KG1 (cell line): ENCODE data around the gene TARDBP.
"Not testable (repeated sequence)": the region's sequence is repeated elsewhere in the genome, so short reads cannot be mapped to it uniquely, and the experiment has no call there.

Source experiments
- DNase-seq: peaks from one replicate; lab custom pipeline; 2025; lab: John Stamatoyannopoulos, UW

Gene TARDBP

DNA sequence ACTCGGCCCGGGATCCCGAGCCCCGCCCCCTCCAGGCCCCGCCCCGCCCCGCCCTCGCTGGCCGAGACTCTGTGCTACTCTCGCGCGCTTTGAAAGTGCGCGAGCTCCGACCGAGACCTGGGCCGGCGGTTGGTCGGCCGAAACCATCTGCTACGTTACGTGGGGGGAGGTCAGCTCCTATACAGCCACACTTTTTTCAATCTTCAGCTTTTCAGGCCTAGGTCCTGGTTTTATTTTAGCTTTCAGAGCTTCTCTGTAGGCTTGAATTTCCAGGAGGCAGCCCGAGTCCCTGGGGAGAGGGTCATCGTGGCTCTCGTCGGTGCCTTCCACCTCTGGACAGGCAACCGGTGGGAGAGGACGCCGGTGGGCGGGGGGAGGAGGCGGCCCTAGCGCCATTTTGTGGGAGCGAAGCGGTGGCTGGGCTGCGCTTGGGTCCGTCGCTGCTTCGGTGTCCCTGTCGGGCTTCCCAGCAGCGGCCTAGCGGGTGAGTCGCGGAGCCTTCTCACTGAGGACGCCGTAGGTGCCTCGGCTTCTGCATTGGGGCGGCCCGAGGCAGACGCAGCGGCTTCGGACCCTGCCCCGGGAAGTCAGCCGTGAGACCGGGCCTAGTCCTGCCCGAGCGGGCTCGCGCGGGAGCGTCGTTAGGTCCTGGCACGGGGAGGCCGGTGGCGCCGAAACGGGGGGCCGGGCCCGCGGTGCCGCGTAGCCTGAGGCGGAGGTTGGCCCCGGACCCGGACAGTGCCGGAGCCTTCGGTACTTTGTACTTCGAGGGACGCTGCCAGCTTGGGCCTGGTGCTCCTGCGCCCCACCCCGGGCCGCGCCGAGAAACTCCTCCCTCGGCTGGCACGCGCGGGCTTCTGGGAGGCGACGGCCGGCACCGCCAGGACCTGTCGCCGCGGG, at the start of gene TARDBP:
Gene TARDBP, plus strand, starts transcription at position 395 of the 900 bp plus-strand sequence. CDS start 1,074 bp downstream, outside the sequence.
- DNase-seq: peak; percentile 96

DNA sequence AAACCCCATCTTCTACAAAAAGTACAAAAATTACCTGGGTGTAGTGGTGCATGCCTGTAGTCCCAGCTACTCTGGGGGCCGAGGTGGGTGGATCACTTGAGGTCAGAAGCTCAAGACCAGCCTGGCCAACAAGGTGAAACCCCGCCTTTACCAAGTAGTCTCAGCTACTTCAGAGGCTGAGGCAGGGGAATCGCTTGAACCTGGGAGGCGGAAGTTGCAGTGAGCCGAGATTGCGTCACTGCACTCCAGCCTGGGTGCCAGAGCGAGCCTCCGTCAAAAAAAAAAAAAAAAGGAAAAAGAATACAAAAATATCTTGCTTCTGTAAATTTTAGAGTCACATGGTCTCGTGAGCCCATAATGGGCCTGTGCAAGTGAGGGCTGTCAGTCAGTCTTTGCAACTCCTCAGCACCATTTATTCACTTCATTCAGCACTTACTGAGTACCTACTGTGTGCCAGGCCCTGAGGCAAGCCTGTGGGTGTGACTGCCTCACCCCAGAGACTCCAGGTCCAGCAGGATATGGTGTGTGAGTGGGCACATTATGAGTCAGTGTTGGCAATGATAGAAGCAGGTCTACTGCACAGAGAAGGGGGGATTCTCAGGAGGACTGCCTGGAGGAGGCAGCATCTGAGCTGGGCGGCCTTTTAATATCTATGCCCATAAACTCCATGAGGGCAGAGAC, 46.8 kb upstream of the TARDBP start:
- no peak for DNase-seq

DNA sequence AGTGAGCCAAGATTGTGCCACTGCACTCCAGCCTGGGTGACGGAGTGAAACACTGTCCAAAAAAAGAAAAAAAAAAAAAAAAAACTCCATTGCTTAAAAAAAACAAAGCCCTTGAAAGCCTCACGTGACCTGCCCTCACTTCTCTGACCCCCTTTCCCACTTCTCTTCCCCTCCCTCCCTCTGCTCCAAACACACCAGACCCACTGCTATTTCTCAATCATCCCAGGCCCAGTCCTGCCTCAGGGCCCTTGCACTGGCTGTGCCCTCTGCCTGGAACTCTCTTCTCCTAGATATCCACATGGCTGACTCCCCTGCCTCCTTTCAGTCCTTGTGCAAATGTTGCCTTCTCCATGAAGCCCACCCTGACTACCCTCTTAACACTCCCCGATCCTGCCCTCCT, 45.4 kb upstream of the TARDBP start:
- no peak for DNase-seq

DNA sequence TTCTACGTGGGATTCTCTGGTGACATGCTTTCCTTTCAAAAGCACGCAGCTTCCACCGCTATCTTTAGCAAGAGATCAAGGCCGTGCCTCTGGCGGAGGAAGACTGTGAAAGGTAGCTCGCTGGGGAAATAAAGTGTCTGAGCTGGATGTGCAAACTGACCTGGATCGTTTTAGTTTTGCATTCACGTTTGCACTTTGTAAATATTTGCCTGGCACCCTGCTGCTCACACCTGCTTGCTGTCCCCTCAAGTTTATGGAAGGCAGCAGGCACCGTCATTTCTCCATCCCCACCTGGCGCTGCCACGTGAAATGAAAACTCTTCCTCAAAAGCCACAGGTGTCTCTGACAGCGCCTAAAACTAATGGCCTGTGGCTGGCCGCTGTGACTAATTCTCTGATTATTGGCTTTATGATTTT, 44.0 kb upstream of the TARDBP start:
- DNase-seq: no peak

DNA sequence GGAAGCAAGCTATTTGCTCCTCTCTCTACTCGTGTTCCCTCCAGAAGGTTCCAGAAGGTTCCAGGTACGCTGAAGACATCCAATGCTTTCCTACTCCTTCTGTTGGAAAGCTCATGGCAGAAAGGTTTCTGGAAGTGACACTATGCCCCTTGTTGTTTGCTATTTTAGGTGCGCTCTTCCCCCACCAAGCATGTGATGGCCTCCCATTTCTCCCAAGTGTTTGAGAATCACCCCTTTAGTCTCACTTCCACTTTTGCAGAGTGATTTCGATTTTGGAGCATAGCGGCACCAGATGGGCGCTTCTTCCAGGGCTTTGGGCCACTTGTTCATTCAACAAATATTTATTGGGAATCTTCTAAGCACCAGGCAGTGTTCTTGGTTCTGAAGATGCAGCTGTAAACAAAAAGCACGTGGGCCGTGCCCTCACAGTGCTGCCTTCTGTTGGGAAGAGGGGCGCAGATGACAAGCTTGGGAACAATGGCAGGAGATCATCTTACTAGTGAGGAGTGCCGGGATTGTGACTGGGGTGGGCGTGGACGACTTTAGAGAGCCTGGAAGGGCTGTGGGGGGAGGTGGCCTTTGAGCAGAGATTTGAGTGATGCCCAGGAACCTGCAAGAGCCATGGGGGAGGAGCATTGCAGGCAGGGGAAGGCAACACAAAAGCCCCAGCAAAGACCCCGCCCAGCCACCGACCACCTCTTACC, 43.0 kb upstream of the TARDBP start:
- no peak for DNase-seq

DNA sequence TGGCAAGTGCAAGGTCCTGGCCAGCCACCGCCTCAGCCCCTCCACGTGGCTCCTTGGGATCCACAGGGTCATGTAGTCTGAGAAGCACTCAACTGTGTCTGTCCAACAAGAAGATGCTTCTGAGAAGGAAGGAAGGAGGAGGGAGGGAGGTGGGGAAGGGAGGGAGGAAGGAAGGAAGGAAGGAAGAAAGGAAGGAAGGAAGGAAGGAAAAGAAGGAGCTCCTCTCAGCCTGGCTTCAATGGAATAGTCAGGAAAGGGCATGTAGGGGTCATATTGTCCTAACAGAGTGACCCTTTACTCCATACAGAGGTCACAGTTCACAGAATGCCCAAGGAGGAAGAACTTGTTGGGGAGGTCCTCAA, 42.5 kb upstream of the TARDBP start:
- DNase-seq: no peak

DNA sequence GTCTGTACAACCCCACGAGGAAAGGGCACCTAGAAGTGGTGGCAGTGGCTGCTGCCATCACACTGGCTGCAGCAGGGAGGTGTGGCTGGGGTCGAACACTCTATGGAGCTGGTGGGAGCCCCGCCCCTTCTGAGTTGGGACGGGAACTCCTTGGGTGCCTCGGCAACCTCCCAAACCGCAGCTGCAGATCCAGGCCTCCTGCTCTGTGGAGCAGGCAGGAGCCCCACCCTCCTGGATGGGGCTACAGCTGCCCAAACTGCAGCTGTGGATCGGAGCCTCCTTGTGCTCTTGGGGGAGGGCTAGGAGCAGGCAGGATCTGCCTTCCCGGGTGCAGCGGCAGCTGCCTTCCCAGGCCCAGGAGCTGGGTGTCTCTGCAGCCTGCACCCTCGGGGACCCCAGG, 38.9 kb upstream of the TARDBP start:
- DNase-seq: no peak

DNA sequence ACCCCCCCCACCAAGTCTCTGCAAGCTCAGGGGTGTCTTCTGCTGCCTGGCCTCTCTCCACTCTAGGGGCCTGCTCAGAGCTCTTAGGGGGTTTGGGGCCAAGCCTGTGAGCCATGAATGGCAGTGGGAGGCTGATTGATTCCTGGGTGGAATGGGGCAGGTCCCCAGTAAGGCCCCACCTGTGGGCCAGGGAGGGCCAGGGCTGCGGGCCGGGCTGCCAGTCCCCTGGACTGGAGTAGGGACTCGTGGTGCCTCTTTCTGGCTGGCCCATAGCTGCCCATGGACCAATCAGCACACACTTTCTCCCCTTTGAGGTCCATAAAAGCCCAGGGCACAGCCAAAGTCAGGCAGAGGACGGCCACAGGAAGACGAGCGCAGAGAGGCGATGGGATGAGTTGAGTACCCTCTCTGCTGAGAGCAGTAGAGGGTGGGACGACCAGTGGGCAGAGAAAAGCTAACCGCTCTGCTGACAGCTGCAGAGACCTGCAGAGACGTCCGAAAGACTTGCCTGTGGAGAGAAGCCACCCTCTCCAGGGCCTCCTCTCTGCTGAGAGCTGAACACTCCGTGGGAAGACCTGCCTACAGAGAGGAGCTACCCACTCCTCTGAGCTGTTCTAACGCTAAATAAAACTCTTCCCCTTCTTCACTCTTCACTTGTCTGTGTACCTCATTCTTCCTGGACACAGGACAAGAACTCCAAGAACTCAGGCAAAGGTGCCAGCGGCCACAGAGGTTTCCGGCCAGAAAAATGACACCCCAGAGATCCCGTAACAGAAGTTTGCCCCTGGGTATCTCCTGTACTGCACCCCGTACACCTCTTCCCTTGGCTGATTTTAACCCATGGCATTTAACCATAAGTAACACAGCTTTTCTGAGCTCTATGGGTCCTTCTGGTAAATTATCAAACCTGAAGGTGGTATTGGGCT, 38.2 kb upstream of the TARDBP start:
- DNase-seq: no peak

DNA sequence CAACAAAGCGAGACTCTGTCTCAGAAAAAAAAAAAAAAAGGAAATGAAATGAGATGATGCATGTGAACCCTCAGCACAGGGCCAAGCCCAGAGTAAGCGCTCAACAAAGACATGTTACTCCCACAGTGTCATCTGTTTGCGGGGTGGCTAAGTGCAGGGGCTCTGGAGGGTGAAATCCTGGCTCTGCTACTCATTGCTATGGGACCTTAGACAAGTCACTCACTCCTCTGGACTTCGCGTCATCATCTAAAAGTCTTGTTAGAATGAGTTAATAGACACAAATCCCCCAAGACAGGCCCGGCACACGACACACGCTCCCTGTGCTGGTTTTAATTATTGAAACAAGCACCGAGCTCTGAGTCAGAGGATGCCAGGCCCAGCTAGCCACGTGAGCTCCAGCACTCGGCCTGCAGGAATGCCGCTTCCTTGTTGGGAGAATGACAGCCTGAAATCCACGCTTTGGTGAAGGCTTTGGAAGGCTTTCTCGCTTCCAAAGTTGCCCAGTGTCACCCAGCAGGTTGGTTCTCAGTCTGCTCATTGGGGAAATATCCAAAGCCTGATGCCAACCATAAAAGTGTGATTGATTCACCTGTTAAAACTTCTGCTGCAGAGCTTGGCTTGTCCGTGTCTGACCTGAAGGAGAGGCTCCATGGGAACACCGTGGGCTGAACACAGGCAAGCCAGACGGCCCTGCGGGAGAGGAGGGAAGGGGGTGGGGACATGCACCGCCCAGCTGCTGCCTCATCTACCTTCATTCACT, 36.7 kb upstream of the TARDBP start:
- DNase-seq: no peak

DNA sequence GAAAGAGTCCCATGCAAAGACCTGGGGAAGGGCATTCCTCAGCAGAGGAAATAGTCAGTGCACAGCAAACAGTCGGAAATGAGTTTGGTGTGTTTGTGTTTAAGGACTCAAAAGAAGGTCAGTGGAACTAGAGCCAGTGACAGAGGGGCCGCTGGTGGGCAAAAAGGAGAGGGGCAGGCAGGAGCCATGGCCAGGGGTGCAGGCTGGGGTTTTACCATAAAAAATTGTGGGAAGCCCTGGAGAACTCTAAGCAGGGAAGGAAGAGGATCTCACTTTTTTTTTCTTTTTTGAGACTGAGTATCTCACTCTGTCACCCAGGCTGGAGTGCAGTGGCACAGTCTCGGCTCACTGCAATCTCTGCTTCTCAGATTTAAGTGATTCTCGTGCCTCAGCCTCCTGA, 33.7 kb upstream of the TARDBP start:
- DNase-seq: no peak

DNA sequence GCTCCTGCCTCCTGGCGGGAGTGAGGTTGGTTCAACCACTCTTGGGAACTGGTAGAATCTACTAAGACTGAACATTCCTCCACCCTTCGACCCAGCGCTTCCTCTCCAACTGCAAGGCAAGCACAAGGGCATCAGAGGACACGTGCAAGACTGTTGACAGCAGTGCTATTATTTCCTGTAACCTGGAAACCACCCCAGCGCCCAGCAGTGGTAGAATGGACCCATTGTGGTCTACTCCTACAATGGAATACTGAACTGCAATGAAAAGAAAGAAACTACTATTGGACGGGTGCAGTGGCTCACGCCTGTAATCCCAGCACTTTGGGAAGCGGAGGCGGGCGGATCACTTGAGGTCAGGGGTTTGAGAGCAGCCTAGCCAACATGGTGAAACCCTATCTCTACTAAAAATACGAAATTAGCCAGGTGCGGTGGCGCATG, 33.0 kb upstream of the TARDBP start:
- DNase-seq: no peak

DNA sequence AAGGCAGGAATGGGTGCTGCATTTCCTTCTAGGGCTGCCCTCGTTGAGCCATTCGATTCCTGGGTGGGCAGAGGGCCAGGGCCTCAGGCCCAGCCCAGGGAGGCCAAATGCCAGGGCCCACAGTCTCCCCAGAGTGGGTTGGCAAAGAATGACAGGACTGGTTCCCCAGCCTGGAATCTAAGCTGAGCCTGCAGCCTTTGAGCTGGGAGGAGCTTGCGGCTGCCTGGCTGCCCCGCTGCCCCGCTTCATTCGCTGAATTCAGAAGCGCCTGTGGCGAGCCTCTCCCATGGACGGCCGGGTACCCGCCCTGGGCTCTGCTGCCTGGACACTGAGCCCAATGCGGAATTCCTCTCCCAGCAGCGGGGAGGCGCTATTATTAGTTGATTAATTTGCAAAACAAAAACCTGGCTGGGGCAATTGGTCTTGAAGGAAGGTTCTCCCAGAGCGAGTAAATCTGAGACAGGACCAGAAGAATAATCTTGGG, 32.3 kb upstream of the TARDBP start:
- no peak for DNase-seq

DNA sequence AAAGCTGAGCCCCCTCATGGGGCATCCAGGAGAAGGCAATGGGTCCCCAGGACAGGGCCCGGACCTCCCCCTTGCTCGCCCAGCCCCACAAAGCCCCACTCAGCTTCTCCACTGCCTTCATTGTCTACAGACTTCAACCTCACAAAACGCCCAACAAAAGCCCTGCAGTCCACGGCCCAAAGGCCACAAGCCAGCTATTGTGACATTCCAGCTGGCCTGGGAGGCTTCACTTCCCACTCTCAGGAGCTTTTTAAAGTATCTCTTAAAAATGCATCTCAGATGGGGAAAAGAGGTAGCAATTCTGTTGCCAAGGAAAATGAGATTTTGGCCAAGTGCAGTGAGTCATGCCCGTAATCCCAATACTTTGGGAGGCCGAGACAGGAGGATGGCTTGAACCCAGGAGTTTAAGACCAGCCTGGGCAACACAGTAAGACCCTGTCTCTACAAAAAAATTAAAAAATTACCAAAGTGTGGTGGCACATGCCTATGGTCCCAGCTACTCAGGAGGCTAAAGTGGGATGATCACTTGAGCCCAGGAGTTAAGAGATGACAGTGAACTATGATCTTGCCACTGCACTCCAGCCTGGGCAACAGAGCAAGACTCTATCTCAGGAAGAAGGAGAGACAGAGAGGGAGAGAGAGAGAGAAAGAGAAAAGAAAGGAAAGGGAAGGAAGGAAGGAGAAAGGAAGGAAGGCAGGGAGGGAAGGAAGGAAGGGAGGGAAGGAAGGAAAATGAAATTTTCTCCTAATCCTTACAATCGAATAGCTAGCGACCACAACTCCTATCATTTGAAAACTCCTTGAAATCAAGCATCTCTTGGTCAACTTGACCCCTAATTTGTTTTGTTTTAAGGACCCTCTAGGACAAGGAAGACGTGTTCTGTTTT, 31.4 kb upstream of the TARDBP start:
- DNase-seq: no peak

DNA sequence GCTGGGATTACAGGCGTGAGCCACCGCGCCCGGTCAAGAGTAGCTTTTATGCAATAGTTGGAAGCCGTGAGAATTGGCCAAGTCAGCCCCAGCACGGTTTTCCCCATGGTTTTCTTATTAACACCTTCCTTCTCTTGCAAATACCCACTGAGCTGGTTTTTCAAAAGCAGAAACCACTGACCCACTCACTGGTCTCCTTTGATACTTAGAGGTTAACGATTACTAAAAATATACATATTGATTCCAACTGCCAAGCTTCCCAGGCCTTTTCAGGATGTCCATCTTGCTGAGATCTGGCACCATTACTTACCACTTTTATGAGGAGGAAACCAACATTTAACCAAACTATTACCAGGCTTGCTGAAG, 25.9 kb upstream of the TARDBP start:
- DNase-seq: no peak

DNA sequence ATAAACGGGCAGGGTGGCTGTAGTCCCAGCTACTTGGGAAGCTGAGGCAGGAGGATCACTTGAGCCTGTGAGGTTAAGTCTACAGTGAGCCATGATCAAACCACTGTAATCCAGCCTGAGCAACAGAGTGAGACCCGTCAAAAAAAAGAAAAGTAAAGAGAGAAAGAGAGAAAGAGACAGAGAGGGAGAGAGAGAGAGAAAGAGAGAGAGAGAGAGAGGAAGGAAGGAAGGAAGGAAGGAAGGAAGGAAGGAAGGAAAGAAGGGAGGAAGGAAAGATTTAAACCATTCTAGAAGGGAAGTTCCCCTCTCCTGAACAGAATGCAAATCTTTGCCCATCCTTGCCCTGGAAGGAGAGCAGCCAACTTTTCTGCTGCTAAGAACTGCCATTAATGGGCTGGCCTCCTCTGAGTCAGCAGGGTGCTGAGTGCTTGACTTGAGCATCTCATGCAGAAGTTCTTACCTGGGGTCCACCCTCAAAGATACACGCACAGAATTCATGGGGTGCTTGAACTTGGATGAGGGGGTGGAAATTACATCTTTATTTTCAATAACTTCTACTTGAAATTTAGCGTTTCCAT, 24.5 kb upstream of the TARDBP start:
- no peak for DNase-seq

DNA sequence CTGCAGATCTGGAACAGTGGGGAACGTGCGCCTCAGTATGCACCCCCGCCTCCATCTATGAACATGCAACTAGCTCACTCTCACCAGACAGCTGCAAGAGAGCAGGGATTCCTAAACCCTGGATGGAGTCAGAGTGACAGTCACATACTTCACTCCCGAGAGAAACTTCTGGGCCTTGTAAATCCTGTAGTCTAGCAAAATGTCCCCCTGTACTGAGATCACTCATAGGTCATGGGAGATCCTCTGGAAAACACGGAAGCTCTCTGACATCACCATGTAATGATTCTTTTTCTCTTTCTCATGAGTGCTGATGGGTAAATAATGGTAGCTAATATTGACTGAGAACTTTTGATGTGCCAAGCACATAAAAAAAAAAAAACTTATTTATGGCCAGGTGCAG, 23.4 kb upstream of the TARDBP start:
- DNase-seq: no peak

DNA sequence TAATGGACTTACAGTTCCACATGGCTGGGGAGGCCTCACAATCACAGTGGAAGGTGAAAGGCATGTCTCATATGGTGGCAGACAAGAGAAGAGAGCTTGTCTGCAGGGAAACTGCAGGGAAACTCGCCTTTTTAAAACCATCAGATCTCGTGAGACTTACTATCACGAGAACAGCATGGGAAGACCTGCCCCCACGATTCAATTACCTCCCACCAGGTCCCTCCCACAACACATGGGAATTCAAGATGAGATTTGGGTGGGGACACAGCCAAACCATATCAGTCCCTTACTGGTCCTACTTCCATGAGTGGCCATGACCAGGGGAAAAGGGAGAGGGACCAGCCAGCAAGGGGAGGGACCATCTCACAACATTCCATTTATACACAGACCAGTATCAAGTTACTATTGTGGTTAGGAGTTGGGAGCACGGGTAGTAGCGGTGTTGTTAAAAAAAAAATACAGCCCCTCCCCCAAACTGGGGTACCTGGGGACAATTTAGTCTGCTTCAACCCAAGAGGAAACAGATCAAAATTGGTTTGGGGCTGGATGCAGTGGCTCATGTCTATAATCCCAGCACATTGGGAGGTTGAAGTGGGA, 22.4 kb upstream of the TARDBP start:
- not testable (repeated sequence) for DNase-seq

DNA sequence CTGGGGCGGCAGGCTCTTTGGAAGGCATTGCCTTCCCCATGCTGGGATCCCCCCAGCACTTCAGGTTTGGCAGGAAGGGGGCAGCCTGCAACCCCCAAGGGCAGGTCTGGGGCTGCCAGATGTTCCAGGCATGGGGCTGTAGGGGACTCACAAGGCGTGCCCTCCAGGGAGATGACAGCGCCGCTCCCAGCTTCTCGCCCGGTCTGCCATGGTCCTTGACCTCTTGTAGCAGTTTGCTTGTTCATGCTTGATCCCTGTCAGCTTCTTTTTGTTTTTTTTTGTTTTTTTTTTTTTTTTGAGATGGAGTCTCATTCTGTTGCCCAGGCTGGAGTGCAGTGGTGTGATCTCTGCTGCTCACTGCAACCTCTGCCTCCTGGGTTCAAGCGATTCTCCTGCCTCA, 21.6 kb upstream of the TARDBP start:
- no peak for DNase-seq

DNA sequence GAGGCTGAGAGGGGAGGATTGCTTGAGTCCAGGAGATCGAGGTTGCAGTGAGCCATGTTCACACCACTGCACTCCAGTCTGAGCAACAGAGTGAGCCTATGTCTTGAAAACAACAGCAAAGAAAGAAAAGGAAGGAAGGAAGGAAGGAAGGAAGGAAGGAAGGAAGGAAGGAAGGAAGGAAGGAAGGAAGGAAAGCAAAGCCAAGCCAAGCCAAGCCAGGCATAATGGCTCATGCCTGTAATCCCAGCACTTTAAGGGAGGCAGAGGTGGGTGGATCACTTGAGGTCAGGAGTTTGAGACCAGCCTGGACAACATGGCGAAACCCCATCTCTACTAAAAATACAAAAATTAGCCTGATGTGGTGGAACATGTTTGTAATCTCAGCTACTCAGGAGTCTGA, 20.4 kb upstream of the TARDBP start:
- DNase-seq: not testable (repeated sequence)
